Psoas muscle (tissue), 8 donors: ENCODE data around the gene DNAAF2. TPM values are rescaled to one million over a fixed set of nuclear protein-coding genes. Genes with fewer than 3 reads are reported as not detected.

ENCODE experiments used
- ATAC-seq, 4 donors: fragments of 200-7000 bp; cut with Tn5 transposase; one replicate each; pipeline ENCODE4 v1.9.1; 2020; ENCODE audit warnings: moderate library complexity in 3 of 4, mild to moderate bottlenecking in 2 of 4
- DNase-seq, 2 donors: peaks; one replicate each; pipeline ENCODE4 v3.0.0-alpha.2; 2020
- H3K27ac ChIP-seq: fragments of 200-600 bp; one replicate; pipeline ENCODE4 v1.8.0; 2022
- H3K27me3 ChIP-seq, 3 donors: fragments of 200-600 bp in 1 of 3; one replicate each; pipeline versions ENCODE4 v1.6.1 to v1.8.0; 2013 to 2022; ENCODE audit warnings: low read length in 2 of 3, mild to moderate bottlenecking in 2 of 3, moderate library complexity in 1 of 3; ENCODE audit not compliant: insufficient read depth in 3 of 3
- H3K36me3 ChIP-seq, 2 donors: fragments of 200-600 bp in 1 of 2; one replicate each; pipeline versions ENCODE4 v1.6.1 to v1.8.0; 2013 to 2022; ENCODE audit warnings: low read depth in 1 of 2, mild to moderate bottlenecking in 1 of 2, moderate library complexity in 1 of 2; ENCODE audit not compliant: insufficient read depth in 1 of 2
- H3K4me1 ChIP-seq: fragments of 200-600 bp; one replicate; pipeline ENCODE4 v1.8.0; 2022
- H3K4me3 ChIP-seq: fragments of 200-600 bp; one replicate; pipeline ENCODE4 v1.8.0; 2022; ENCODE audit warnings: mild to moderate bottlenecking
- H3K9me3 ChIP-seq: fragments of 200-600 bp; one replicate; pipeline ENCODE4 v1.8.0; 2022
- CTCF ChIP-seq: fragments of 200-600 bp; IDR thresholded peaks from one replicate; pipeline ENCODE4 v1.8.0; 2022; ENCODE audit warnings: antibody characterized with exemption
- WGBS, 3 donors: extraction: QIAGEN DNeasy Blood & Tissue Kit; methylation state at CpG; one replicate each; pipeline versions ENCODE4 v1.1.6 to v1.1.7; 2013; 5-methylcytosine and 5-hydroxymethylcytosine counted together
- intact Hi-C, 2 donors: fragments of 100-400 bp; cut with DNase I; formaldehyde crosslinking; loops; one replicate each; pipeline versions ENCODE4 v1.11.0 to v1.14.2; 2022
- polyA plus RNA-seq, 3 donors: library from polyadenylated mRNA; stranded (reverse); fragments of 200-250 nt; gene quantifications; one replicate each; pipeline ENCODE4 v1.2.3, GENCODE V29; 2013
- total RNA-seq, 4 donors: library from RNA; stranded (reverse); fragmentation: NEBNext Ultra II Directional in 2 of 4; extraction: Animal tissue kit (Norgen Biotek cat#: 25700) in 2 of 4; gene quantifications; one replicate each; pipeline versions ENCODE4 v1.2.1 to v1.2.4, GENCODE V29; 2021 to 2023
- donor health status: healthy with polysubstance abuse.
- donor health status: DM: no; HTN: no; CAD: no; lungs with moderate emphysema.
- donor health status: Bipolar disorder and iron deficiency.
- donor health status: healthy.
- donor health status: DM: yes; HTN: yes; CAD: no.
- donor health status: DM: no; HTN: no; CAD: no.
- donor health status: DM: no; HTN: no; CAD: no.
- donor health status: DM: yes; HTN: yes; CAD: no.

DNAAF2 gene
- total and polyA plus RNA-seq, 7 donors: 4.0 to 10.6 (median 6.0) TPM

GRCh38 chr14:49623387-49623786 is 11.7 kb downstream of the DNAAF2 start:
- 64 to 78% (median 73%) methylated on average over 3 of the region's 3 CpGs for whole genome bisulfite sequencing, 3 donors
- H3K27ac ChIP-seq: no peak overlapping the region
- no peaks in the 10 kb centered on the region for H3K9me3 ChIP-seq
- H3K27me3 ChIP-seq: no peaks in the 10 kb centered on the region
- intact Hi-C loops: loop anchor here (5.0 to 10.0 kb wide), 2 partner anchors 36 to 491 kb away; partner anchors contain the start of genes RPS29 (in 1 of the 2) and VCPKMT (in 1 of the 2)
- TF ChIP-seq CTCF: no peak
- peaks cover 41% of the 10 kb centered on the region for H3K4me1 ChIP-seq
- no peak for DNase-seq
- ATAC-seq: no peak
- peaks cover 0 to 38% of the 10 kb centered on the region in 2 donors for H3K36me3 ChIP-seq
- peak overlapping the region; percentile 80 for H3K4me3 ChIP-seq

- no peak for TF ChIP-seq CTCF
- Histone ChIP-seq H3K4me3 (peak overlapping the region; percentile 80), H3K9me3 (no peaks in the 10 kb centered on the region), H3K36me3 (peaks cover 0 to 40% of the 10 kb centered on the region in 2 donors), H3K4me1 (peaks cover 46% of the 10 kb centered on the region), H3K27me3 (no peaks in the 10 kb centered on the region), H3K27ac (peak overlapping the region; percentile 11)
- 51 to 57% (median 53%) methylated on average over 3 of the region's 3 CpGs for WGBS, 3 donors
- intact Hi-C loops: loop anchor here (5.0 to 10.0 kb wide), 2 partner anchors 35 to 493 kb away; partner anchors contain the start of genes RPS29 (in 1 of the 2) and VCPKMT (in 1 of the 2)
- ATAC-seq: no peak
- no peak for DNase-seq
These were observed 12.9 kb downstream of the DNAAF2 start for GRCh38 chr14:49622022-49622607.

DNA sequence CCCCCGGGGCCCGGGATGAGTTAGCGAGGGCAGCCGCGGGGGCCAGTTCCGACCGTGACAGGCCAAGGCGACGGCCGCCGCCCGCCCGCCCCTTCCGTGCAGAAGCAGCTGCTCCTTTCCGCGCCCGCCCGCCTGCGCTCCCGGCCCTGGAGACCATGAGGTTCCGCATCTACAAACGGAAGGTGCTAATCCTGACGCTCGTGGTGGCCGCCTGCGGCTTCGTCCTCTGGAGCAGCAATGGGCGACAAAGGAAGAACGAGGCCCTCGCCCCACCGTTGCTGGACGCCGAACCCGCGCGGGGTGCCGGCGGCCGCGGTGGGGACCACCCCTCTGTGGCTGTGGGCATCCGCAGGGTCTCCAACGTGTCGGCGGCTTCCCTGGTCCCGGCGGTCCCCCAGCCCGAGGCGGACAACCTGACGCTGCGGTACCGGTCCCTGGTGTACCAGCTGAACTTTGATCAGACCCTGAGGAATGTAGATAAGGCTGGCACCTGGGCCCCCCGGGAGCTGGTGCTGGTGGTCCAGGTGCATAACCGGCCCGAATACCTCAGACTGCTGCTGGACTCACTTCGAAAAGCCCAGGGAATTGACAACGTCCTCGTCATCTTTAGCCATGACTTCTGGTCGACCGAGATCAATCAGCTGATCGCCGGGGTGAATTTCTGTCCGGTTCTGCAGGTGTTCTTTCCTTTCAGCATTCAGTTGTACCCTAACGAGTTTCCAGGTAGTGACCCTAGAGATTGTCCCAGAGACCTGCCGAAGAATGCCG is 13.7 kb downstream of the DNAAF2 start:
- Histone ChIP-seq H3K9me3 (no peaks in the 10 kb centered on the region), H3K4me3 (peak overlapping the region; percentile 80), H3K4me1 (peaks cover 46% of the 10 kb centered on the region), H3K27me3 (no peaks in the 10 kb centered on the region), H3K36me3 (peaks cover 0 to 34% of the 10 kb centered on the region in 2 donors), H3K27ac (peak overlapping the region; percentile 96)
- whole genome bisulfite sequencing, 3 donors: 4 to 5% (median 4%) methylated on average over 40 to 65 of the region's 65 CpGs
- intact Hi-C loops: loop anchor here (5.0 to 10.0 kb wide), 2 partner anchors 34 to 494 kb away; partner anchors contain the start of genes RPS29 (in 1 of the 2) and VCPKMT (in 1 of the 2)
- no peak for TF ChIP-seq CTCF
- peak; percentile 60 to 70 (median 64) for ATAC-seq
- peak; percentile 82 to 91 for DNase-seq

- Histone ChIP-seq H3K36me3 (peaks cover 0 to 26% of the 10 kb centered on the region in 2 donors), H3K9me3 (no peaks in the 10 kb centered on the region), H3K4me3 (peak within 1 kb of the TSS; percentile 80), H3K4me1 (peaks cover 46% of the 10 kb centered on the region), H3K27ac (peak within 1 kb of the TSS; percentile 96), H3K27me3 (no peaks in the 10 kb centered on the region)
- peak; percentile 14 for TF ChIP-seq CTCF
- DNase-seq (peak; percentile 99), ATAC-seq (peak; percentile 97 to 99 (median 98))
- intact Hi-C loops: loop anchor here (5.0 to 10.0 kb wide), 2 partner anchors 33 to 494 kb away; partner anchors contain the start of genes RPS29 (in 1 of the 2) and VCPKMT (in 1 of the 2)
- WGBS, 3 donors: 0% methylated on average over 78 to 85 of the region's 85 CpGs
These were observed 14.6 kb downstream of the DNAAF2 start, which contains the start of the genes MGAT2 and RPL36AL for GRCh38 chr14:49620182-49621113. MGAT2 (plus strand) TSS chr14:49620799; CDS start chr14:49621269, 470 bp downstream. RPL36AL (minus strand) TSS chr14:49620626; CDS start chr14:49619104, 1,522 bp downstream.
